Panc1 (cell line): Measurements from ENCODE around the gene NSMCE1. TPM values are rescaled to one million over a fixed set of nuclear protein-coding genes. Genes with fewer than 3 reads are reported as not detected.

Source experiments
- ATAC-seq: fragments of 200-7000 bp; cut with Tn5 transposase; 2 replicates; pipeline ENCODE4 v1.9.1; 2020; ENCODE audit warnings: mild to moderate bottlenecking, moderate library complexity
- BruUV-seq: library from RNA; stranded (reverse); fragments of 400-500 nt; replicated peaks from 2 replicates; lab custom pipeline; 2021; lab: Mats Ljungman, UMichigan
- CTCF ChIA-PET: fragments of 300-600 bp; sonication (Branson Sonifier 250); formaldehyde crosslinking; loops from one replicate; lab custom pipeline; 2022; ENCODE audit warnings: antibody characterized with exemption; lab: Charles Lee
- POLR2A ChIA-PET: fragments of 300-600 bp; sonication (Branson Sonifier 250); formaldehyde crosslinking; loops from one replicate; lab custom pipeline; 2022; ENCODE audit warnings: antibody characterized with exemption; lab: Charles Lee
- DNase-seq: peaks from one replicate; pipeline ENCODE4 v3.0.0-alpha.2; 2010; ENCODE audit warnings: low read depth, low spot score
- H3K27ac ChIP-seq: 2 replicates; pipeline ENCODE4 v1.5.1; 2011; ENCODE audit warnings: mild to moderate bottlenecking, low read length, inconsistent platforms
- H3K27me3 ChIP-seq: fragments of 200-500 bp; sonication (Bioruptor generic); 2 replicates; pipeline ENCODE4 v1.6.0; 2014; ENCODE audit warnings: low read length, inconsistent platforms; ENCODE audit not compliant: control insufficient read depth, insufficient read depth
- H3K36me3 ChIP-seq: fragments of 200-500 bp; sonication (Bioruptor generic); 2 replicates; pipeline ENCODE4 v1.5.1; 2014; ENCODE audit warnings: inconsistent platforms, mild to moderate bottlenecking, low read length, moderate library complexity; ENCODE audit not compliant: control insufficient read depth, insufficient read depth
- H3K4me1 ChIP-seq: 2 replicates; pipeline ENCODE4 v1.5.1; 2011; ENCODE audit warnings: inconsistent platforms, mild to moderate bottlenecking, low read length, moderate library complexity; ENCODE audit not compliant: control insufficient read depth, insufficient read depth
- H3K4me3 ChIP-seq, 2 experiments: 2 replicates each; pipeline ENCODE4 v1.5.1; 2011 to 2012; ENCODE audit warnings: low read depth in 2 of 2, low read length in 2 of 2, mild to moderate bottlenecking in 2 of 2, inconsistent platforms in 1 of 2, moderate library complexity in 1 of 2
- H3K9me3 ChIP-seq: fragments of 200-500 bp; sonication (Bioruptor generic); 2 replicates; pipeline ENCODE4 v1.5.1; 2014; ENCODE audit warnings: low read depth, mild to moderate bottlenecking, inconsistent platforms, low read length, moderate library complexity; ENCODE audit not compliant: control insufficient read depth, insufficient read depth
- POLR2AphosphoS5 ChIP-seq: IDR thresholded peaks from 2 replicates; pipeline ENCODE4 v1.6.1; 2012; ENCODE audit warnings: mild to moderate bottlenecking, low read depth, low read length, moderate library complexity
- REST ChIP-seq, 2 experiments: IDR thresholded peaks; 2 replicates each; pipeline ENCODE4 v1.6.1; 2011 to 2012; ENCODE audit warnings: low read depth in 2 of 2, control low read depth in 1 of 2, low read length in 1 of 2, mild to moderate bottlenecking in 1 of 2, moderate library complexity in 1 of 2; ENCODE audit not compliant: insufficient read depth in 1 of 2
- SIN3A ChIP-seq: IDR thresholded peaks from 2 replicates; pipeline ENCODE4 v1.6.1; 2012; ENCODE audit warnings: low read depth, mild to moderate bottlenecking, low read length, moderate library complexity, borderline replicate concordance; ENCODE audit not compliant: insufficient read depth
- TCF7L2 ChIP-seq: IDR thresholded peaks from 2 replicates; pipeline ENCODE4 v1.6.1; 2011; ENCODE audit warnings: mild to moderate bottlenecking, low read depth, low read length, inconsistent platforms
- in situ Hi-C: cut with HindIII; loops from 2 replicates; pipeline ENCODE4 v1.10.0; 2016; ENCODE audit warnings: low sequenced_read_pairs, low pct_unique_long_range_greater_than_20kb
- intact Hi-C: fragments of 100-400 bp; cut with micrococcal nuclease; formaldehyde crosslinking; loops from one replicate; pipeline ENCODE4 v1.10.0; 2022; ENCODE audit not compliant: unreplicated experiment
- total RNA-seq: library from RNA; stranded (reverse); gene quantifications from one replicate; pipeline ENCODE4 v1.2.1, GENCODE V29; 2021; ENCODE audit not compliant: unreplicated experiment
- TF ChIP-seq, protein P1 (sequence below): fragments of 450-650 bp; IDR thresholded peaks from 2 replicates; pipeline ENCODE4 v1.5.1; 2017; ENCODE audit warnings: mild to moderate bottlenecking

NSMCE1 gene
- total RNA-seq, 1 experiment from 2014 or later: 48.2 TPM

DNA sequence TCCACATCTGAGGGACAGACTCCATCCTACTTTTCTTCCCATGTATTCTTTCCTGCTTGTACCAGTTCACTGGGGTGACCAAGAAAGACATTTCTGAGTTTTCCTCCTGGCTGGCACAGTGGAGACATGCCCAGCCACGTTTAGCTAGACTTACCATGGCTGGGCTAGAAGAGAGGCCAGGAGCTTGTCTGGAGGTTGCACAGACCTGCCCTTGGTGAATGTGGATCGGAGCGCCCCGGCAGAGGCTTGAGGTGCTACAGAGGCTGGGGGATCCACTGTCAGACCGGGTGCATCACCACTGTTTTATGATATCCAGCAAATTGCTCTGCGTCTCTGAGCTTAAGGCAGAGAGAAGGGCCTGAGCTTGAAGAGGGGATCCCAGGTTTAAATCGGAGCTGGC lies 48.7 kb upstream of the NSMCE1 start:
- POLR2A ChIA-PET: no interaction called here

GRCh38 chr16:27316038-27316680 lies 47.6 kb upstream of the NSMCE1 start:
- no peaks in the 10 kb centered on the region for H3K9me3 ChIP-seq
- H3K4me1 ChIP-seq: peaks cover 14% of the 10 kb centered on the region
- in situ Hi-C loops (no loop called here), intact Hi-C loops (no loop called here)
- ChIA-PET POLR2A (no interaction called here), CTCF (interaction anchor here (0.6 kb wide), 1 partner anchor 68 kb away, joined by 6 read pairs; no protein-coding TSS in a partner anchor)
- ATAC-seq: no peak
- no peaks in the 10 kb centered on the region; the same call in 1 of the 2 replicates for H3K36me3 ChIP-seq
- BruUV-seq: no TSS peak
- DNase-seq: no peak
- TF ChIP-seq, protein P1, sequence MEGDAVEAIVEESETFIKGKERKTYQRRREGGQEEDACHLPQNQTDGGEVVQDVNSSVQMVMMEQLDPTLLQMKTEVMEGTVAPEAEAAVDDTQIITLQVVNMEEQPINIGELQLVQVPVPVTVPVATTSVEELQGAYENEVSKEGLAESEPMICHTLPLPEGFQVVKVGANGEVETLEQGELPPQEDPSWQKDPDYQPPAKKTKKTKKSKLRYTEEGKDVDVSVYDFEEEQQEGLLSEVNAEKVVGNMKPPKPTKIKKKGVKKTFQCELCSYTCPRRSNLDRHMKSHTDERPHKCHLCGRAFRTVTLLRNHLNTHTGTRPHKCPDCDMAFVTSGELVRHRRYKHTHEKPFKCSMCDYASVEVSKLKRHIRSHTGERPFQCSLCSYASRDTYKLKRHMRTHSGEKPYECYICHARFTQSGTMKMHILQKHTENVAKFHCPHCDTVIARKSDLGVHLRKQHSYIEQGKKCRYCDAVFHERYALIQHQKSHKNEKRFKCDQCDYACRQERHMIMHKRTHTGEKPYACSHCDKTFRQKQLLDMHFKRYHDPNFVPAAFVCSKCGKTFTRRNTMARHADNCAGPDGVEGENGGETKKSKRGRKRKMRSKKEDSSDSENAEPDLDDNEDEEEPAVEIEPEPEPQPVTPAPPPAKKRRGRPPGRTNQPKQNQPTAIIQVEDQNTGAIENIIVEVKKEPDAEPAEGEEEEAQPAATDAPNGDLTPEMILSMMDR: no peak
- TF ChIP-seq SIN3A (no peak), TCF7L2 (no peak), REST (IDR thresholded peaks at IDR 0.05; ENCODE audit: insufficient read depth in 1 of 2, low read depth in 2 of 2, low read length in 1 of 2) (no peak), POLR2AphosphoS5 (no peak)
- no peak overlapping the region for H3K4me3 ChIP-seq
- H3K27me3 ChIP-seq: no peaks in the 10 kb centered on the region
- H3K27ac ChIP-seq: no peak overlapping the region

More for the DNA sequence above, 48.7 kb upstream of the NSMCE1 start:
- no peak for ATAC-seq
- Histone ChIP-seq H3K27me3 (no peaks in the 10 kb centered on the region), H3K9me3 (no peaks in the 10 kb centered on the region), H3K4me1 (peaks cover 14% of the 10 kb centered on the region), H3K36me3 (no peaks in the 10 kb centered on the region; the same call in 1 of the 2 replicates), H3K4me3 (no peak overlapping the region), H3K27ac (no peak overlapping the region)
- TF ChIP-seq SIN3A (no peak), TCF7L2 (no peak), REST (IDR thresholded peaks at IDR 0.05; ENCODE audit: insufficient read depth in 1 of 2, low read depth in 2 of 2, low read length in 1 of 2) (no peak), POLR2AphosphoS5 (no peak)
- TF ChIP-seq, protein P1: no peak
- no TSS peak for BruUV-seq
- CTCF ChIA-PET: interaction anchor here (0.6 kb wide), 2 partner anchors 52 to 82 kb away, joined by 3 to 6 read pairs; no protein-coding TSS in a partner anchor
- in situ Hi-C loops (no loop called here), intact Hi-C loops (no loop called here)
- DNase-seq: no peak
